Stomach smooth muscle (tissue), 2 donors: ENCODE results near the gene CMTR2.
"Not testable (repeated sequence)": the region's sequence is repeated elsewhere in the genome, so short reads cannot be mapped to it uniquely, and the experiment has no call there.

Experiments
- H3K27ac ChIP-seq: one replicate; pipeline ENCODE4 v1.7.0; 2013; ENCODE audit warnings: mild to moderate bottlenecking, low read length, inconsistent platforms
- H3K27me3 ChIP-seq, 2 donors: one replicate each; pipeline ENCODE4 v1.7.0; 2013; ENCODE audit warnings: low read length in 2 of 2; ENCODE audit not compliant: insufficient read depth in 2 of 2, control insufficient read depth in 1 of 2
- H3K36me3 ChIP-seq, 2 donors: one replicate each; pipeline ENCODE4 v1.7.0; 2013; ENCODE audit warnings: low read length in 2 of 2; ENCODE audit not compliant: control insufficient read depth in 2 of 2, insufficient read depth in 2 of 2
- H3K4me1 ChIP-seq: one replicate; pipeline ENCODE4 v1.7.0; 2013; ENCODE audit warnings: low read length; ENCODE audit not compliant: control insufficient read depth, insufficient read depth
- H3K4me3 ChIP-seq, 2 donors: one replicate each; pipeline ENCODE4 v1.7.0; 2013; ENCODE audit warnings: low read length in 2 of 2
- H3K9ac ChIP-seq, 2 donors: one replicate each; pipeline ENCODE4 v1.7.0; 2013; ENCODE audit warnings: low read length in 2 of 2, mild to moderate bottlenecking in 1 of 2
- H3K9me3 ChIP-seq, 2 donors: one replicate each; pipeline ENCODE4 v1.7.0; 2013; ENCODE audit warnings: low read length in 2 of 2; ENCODE audit not compliant: control insufficient read depth in 2 of 2
- donor health status: healthy.
- donor health status: Pancreatic carcinoma.

CMTR2 gene

DNA sequence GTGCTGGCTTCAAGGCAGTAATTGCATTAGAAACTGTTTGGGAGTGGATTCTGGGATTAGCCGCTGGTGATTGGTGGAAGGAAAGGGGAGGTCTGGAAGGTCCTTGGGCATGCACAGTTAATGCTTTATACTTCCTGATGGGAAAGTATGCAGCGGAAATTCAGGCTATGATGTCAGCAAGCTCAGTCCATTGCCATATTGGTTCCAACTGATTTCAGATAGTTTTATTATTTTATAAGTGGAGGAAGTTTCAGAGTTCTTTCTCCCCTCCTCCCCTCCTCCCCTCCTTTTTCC is 8.1 kb upstream of the CMTR2 start:
- no peak overlapping the region for H3K9ac ChIP-seq
- H3K4me3 ChIP-seq = no peak overlapping the region
- no peaks in the 10 kb centered on the region for H3K4me1 ChIP-seq
- no peaks in the 10 kb centered on the region for H3K36me3 ChIP-seq
- no peak overlapping the region for H3K27ac ChIP-seq
- peaks cover 0 to 10% of the 10 kb centered on the region in 2 donors for H3K27me3 ChIP-seq
- H3K9me3 ChIP-seq = no peaks in the 10 kb centered on the region

DNA sequence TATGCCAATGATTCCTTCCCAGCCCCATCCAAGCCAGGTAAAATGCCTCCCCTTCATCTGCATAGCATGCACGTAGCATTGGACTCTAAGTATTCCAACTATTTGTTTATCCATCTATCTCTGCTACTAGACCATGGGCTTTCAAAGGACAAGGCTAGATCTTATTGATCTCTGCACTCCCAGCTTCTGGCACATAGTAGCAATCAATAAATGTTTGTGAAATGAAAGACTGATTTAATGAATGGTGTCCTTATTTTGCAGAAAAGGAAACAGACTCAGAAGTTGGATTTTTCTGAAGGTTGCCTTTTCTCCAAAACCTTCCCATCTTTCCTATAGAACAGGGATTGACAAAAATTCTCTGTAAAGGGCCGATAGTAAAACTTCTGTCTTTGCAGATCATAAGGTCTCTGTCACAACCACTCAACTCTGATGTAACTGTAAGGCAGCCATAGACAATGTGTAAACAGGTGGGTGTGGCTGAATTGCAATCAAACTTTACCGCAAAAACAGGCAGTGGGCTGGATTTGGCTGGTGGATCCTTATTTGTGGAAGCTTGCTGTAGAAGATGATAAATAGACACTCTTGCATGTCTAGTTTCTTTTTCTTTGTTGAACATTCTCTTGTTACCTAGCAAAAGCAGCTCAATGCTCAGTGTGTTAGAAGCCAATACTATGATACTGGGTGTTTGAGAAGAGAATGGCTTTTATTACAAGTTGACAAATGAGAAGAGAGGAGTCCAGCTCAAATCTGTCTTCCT is 7.6 kb upstream of the CMTR2 start:
- H3K36me3 ChIP-seq = no peaks in the 10 kb centered on the region
- no peak overlapping the region for H3K4me3 ChIP-seq
- no peak overlapping the region for H3K9ac ChIP-seq
- peaks cover 0 to 8% of the 10 kb centered on the region in 2 donors for H3K27me3 ChIP-seq
- H3K9me3 ChIP-seq = no peaks in the 10 kb centered on the region
- no peaks in the 10 kb centered on the region for H3K4me1 ChIP-seq
- H3K27ac ChIP-seq = no peak overlapping the region

DNA sequence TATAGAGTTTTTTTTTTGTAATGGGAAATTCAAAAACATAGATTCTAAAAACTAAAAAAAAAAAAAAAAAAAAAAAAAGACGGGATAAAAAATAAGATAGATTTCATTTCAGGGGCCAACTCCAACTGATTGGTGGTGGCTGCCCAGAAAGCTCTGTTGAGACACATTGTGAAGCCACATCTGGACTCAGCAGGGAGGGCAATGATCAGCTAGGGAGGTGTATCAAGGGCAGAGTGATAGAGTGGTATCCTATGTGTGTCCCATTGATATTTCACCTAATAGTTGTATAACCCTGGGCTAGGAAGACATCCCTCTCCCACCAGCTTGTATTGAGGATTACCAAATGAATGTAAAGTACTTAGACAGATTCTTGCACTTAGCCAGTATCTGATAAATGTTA is 6.7 kb upstream of the CMTR2 start:
- Histone ChIP-seq H3K4me1 (no peaks in the 10 kb centered on the region), H3K27ac (no peak overlapping the region), H3K9me3 (no peaks in the 10 kb centered on the region), H3K4me3 (no peak overlapping the region), H3K9ac (no peak overlapping the region), H3K36me3 (no peaks in the 10 kb centered on the region), H3K27me3 (peaks cover 0 to 5% of the 10 kb centered on the region in 2 donors)

GRCh38 chr16:71293919-71294318 is 4.7 kb upstream of the CMTR2 start:
- Histone ChIP-seq H3K27ac (no peak overlapping the region), H3K9ac (no peak overlapping the region), H3K9me3 (no peaks in the 10 kb centered on the region), H3K36me3 (no peaks in the 10 kb centered on the region), H3K4me3 (no peak overlapping the region), H3K4me1 (no peaks in the 10 kb centered on the region), H3K27me3 (peaks cover 0 to 5% of the 10 kb centered on the region in 2 donors)

GRCh38 chr16:71292095-71292494 is 2.9 kb upstream of the CMTR2 start:
- peaks cover 10% of the 10 kb centered on the region for H3K4me1 ChIP-seq
- H3K9ac ChIP-seq, H3K4me3 ChIP-seq, H3K9me3 ChIP-seq, H3K27me3 ChIP-seq, H3K36me3 ChIP-seq, H3K27ac ChIP-seq: not testable (repeated sequence)

GRCh38 chr16:71289732-71290062 is 495 bp upstream of the CMTR2 start:
- peak overlapping the region in 1 of 2 donors; percentile 90 for H3K4me3 ChIP-seq
- H3K36me3 ChIP-seq = peaks cover 6 to 9% of the 10 kb centered on the region in 2 donors
- peaks cover 0 to 5% of the 10 kb centered on the region in 2 donors for H3K27me3 ChIP-seq
- H3K9ac ChIP-seq = peak overlapping the region; percentile 37 to 90
- H3K9me3 ChIP-seq = no peaks in the 10 kb centered on the region
- no peak overlapping the region for H3K27ac ChIP-seq
- peaks cover 10% of the 10 kb centered on the region for H3K4me1 ChIP-seq

GRCh38 chr16:71288570-71288889 is 672 bp downstream of the CMTR2 start:
- Histone ChIP-seq H3K36me3 (peaks cover 10 to 17% of the 10 kb centered on the region in 2 donors), H3K4me1 (peaks cover 10% of the 10 kb centered on the region), H3K27ac (peak overlapping the region; percentile 82), H3K9me3 (no peaks in the 10 kb centered on the region), H3K9ac (peak overlapping the region; percentile 90 to 92), H3K4me3 (peak overlapping the region; percentile 90 to 96), H3K27me3 (peaks cover 0 to 5% of the 10 kb centered on the region in 2 donors)

DNA sequence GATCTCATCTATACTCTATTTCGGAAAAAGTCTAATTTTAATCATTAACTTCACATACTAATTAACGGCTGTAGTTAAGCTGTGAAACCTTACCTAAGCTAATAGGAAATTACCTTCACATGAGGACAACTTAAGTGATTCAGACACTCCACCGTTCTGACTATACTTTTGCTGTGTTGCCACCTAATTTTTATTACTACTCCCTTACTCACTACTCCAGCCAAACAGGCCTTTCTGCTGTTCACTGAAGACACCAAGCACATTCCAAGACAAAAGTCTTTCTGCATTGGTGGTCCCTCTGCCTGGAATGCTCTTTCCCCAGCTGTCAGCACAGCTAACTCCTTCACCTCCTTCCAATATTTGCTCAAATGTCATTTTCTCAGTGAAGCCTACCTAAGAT is 1.3 kb downstream of the CMTR2 start:
- Histone ChIP-seq H3K4me3 (peak overlapping the region; percentile 90 to 96), H3K36me3 (peaks cover 10 to 17% of the 10 kb centered on the region in 2 donors), H3K9me3 (no peaks in the 10 kb centered on the region), H3K27me3 (peaks cover 0 to 3% of the 10 kb centered on the region in 2 donors), H3K4me1 (peaks cover 10% of the 10 kb centered on the region), H3K9ac (peak overlapping the region; percentile 90 to 92), H3K27ac (no peak overlapping the region)

DNA sequence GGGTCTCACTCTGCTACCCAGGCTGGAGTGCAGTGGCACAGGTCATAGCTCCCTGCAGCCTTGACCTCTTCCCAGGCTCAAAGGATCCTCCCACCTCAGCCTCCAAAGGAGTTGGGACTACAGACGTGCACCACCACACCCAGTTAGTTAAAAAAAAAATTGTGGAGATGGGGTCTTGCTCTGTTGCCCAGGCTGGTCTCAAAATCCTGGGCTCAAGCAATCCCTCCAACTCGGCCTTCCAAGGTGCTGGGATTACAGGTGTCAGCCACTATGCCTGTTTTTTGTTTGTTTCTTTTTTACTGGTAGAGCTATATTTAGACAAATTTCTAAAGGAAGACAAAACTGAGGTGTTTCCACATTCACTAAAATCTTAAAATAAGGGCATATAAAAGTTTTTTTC is 1.7 kb downstream of the CMTR2 start:
- H3K9ac ChIP-seq = no peak overlapping the region

DNA sequence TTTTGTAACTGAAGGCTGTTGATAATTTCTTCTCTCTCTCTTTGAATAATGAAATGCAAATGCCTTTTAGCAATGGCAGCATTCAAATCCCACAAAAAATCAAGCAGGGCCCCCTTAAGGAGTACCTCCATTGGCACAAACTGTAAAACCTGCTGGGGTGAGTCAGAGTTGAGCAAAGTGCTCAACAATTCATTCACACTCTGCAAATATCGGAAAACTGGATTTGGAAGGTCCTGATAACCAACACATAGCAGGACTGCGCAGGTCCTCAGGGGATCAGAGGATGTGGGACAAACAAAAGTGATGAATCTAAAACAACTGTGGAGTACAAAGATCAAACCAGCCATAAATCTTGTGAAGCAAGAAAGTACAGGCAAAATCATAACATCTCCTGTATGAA is 5.6 kb downstream of the CMTR2 start:
- Histone ChIP-seq H3K9me3 (no peaks in the 10 kb centered on the region), H3K9ac (no peak overlapping the region), H3K27me3 (no peaks in the 10 kb centered on the region), H3K27ac (no peak overlapping the region), H3K4me3 (no peak overlapping the region), H3K36me3 (peaks cover 10 to 17% of the 10 kb centered on the region in 2 donors), H3K4me1 (peaks cover 7% of the 10 kb centered on the region)

More for the DNA sequence above, 1.7 kb downstream of the CMTR2 start:
- peaks cover 0 to 2% of the 10 kb centered on the region in 2 donors for H3K27me3 ChIP-seq
- peaks cover 10 to 17% of the 10 kb centered on the region in 2 donors for H3K36me3 ChIP-seq
- peaks cover 10% of the 10 kb centered on the region for H3K4me1 ChIP-seq
- H3K27ac ChIP-seq = no peak overlapping the region
- H3K4me3 ChIP-seq = no peak overlapping the region
- no peaks in the 10 kb centered on the region for H3K9me3 ChIP-seq

GRCh38 chr16:71282943-71283342 is 6.3 kb downstream of the CMTR2 start:
- peaks cover under 1% of the 10 kb centered on the region for H3K4me1 ChIP-seq
- H3K9ac ChIP-seq = no peak overlapping the region
- no peak overlapping the region for H3K27ac ChIP-seq
- no peaks in the 10 kb centered on the region for H3K9me3 ChIP-seq
- no peak overlapping the region for H3K4me3 ChIP-seq
- peaks cover 10 to 17% of the 10 kb centered on the region in 2 donors for H3K36me3 ChIP-seq
- no peaks in the 10 kb centered on the region for H3K27me3 ChIP-seq
